Activated CD4-positive, alpha-beta T cell treated with anti-CD3 and anti-CD28 coated beads, Interleukin-2, amount 10 ng/mL, durations not matched to agents 7 days and 5 days (primary cell): Measurements from ENCODE around the gene CNIH3. TPM values are rescaled to one million over a fixed set of nuclear protein-coding genes. Genes with fewer than 3 reads are reported as not detected.
"Not testable (repeated sequence)": the region's sequence is repeated elsewhere in the genome, so short reads cannot be mapped to it uniquely, and the experiment has no call there.

Experiments used
- CTCF ChIA-PET: fragments of 350-600 bp; sonication (Branson Sonifier 250); formaldehyde crosslinking; loops from one replicate; lab custom pipeline; 2021; ENCODE audit warnings: antibody characterized with exemption; lab: Charles Lee
- POLR2A ChIA-PET: fragments of 350-600 bp; sonication (Branson Sonifier 250); formaldehyde crosslinking; loops from one replicate; lab custom pipeline; 2021; ENCODE audit warnings: antibody characterized with exemption; lab: Charles Lee
- DNase-seq: peaks from one replicate; pipeline ENCODE4 v3.0.0-alpha.2; 2020
- H3K27ac Mint-ChIP-seq: one replicate; pipeline ENCODE4 v1.8.0; 2021; ENCODE audit warnings: mild to moderate bottlenecking, moderate library complexity, mixed read lengths
- H3K27me3 Mint-ChIP-seq: one replicate; pipeline ENCODE4 v1.8.0; 2021; ENCODE audit warnings: mixed read lengths
- H3K36me3 Mint-ChIP-seq: one replicate; pipeline ENCODE4 v1.8.0; 2021; ENCODE audit warnings: low read depth, mixed read lengths
- H3K4me1 Mint-ChIP-seq: one replicate; pipeline ENCODE4 v1.8.0; 2021; ENCODE audit warnings: mixed read lengths
- H3K4me3 Mint-ChIP-seq: one replicate; pipeline ENCODE4 v1.8.0; 2021; ENCODE audit warnings: mild to moderate bottlenecking, moderate library complexity, mixed read lengths
- H3K9me3 Mint-ChIP-seq: one replicate; pipeline ENCODE4 v1.8.0; 2021; ENCODE audit warnings: mixed read lengths
- total RNA-seq, 2 experiments: library from RNA; stranded (reverse); gene quantifications; one replicate each; pipeline ENCODE4 v1.2.3, GENCODE V29; 2021

Gene CNIH3
- total RNA-seq, 2 experiments from 2014 or later: 1.7 to 2.1 TPM

DNA sequence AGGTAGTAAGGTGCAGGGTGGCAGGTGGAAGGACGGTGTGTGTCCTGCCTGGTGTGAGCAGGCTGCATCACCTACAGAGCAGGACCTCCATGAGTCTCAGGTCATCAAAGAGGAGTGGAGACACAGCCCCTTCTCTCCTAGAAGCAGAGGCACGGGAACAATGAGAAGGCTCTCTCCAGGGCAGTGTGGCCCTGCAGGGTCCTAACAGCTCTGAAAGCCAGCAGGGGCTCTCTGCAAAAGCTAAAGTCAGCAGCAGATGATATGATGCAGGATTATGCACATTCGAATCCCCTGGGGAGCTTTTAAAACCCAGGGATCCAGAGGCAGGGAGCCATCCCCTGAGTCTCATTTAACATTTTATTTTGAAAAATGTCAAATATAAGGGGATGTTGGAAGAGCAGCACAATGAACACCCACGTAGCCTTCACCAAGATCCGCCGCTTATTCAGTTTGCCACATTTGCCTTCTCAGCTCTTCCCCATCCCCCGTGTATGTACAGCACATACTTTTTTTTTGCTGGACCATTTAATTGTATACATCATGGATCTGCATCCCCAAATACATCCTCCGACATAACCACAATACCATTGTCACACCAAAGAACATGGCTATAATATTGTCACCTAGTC, 88.1 kb downstream of the CNIH3 start:
- DNase-seq: no peak
- ChIA-PET CTCF (interaction anchor here (0.7 kb wide), 1 partner anchor 15 kb away, joined by 3 read pairs; no protein-coding TSS in a partner anchor), POLR2A (no interaction called here)
- Mint-ChIP-seq H3K27ac (no peak overlapping the region), H3K36me3 (no peaks in the 10 kb centered on the region), H3K4me1 (no peaks in the 10 kb centered on the region), H3K27me3 (peaks cover 2% of the 10 kb centered on the region), H3K9me3 (no peaks in the 10 kb centered on the region), H3K4me3 (no peak overlapping the region)

DNA sequence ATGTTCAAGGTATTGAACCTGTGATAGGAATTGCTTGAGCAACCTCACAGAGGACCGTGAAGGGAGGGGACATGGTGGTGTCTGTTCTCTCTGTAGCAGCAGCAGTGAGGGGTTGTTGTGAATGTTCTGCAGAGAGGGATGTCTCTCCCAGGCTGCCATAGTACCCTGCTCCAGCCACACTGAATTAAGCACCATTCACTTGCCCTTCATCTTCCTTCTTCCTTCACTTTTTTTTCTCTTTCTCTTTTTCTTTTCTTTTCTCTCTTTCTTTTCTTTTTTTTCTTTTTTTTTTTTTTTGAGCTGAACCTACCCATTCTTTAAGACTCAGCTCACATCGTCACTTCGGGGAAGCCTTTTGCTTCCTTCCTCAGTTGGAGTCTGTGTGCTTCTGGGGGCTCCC, 89.5 kb downstream of the CNIH3 start:
- no peak for DNase-seq
- Mint-ChIP-seq H3K9me3 (no peaks in the 10 kb centered on the region), H3K4me3 (no peak overlapping the region), H3K27me3 (peaks cover 2% of the 10 kb centered on the region), H3K27ac (no peak overlapping the region), H3K4me1 (no peaks in the 10 kb centered on the region), H3K36me3 (no peaks in the 10 kb centered on the region)
- ChIA-PET CTCF (no interaction called here), POLR2A (no interaction called here)

DNA sequence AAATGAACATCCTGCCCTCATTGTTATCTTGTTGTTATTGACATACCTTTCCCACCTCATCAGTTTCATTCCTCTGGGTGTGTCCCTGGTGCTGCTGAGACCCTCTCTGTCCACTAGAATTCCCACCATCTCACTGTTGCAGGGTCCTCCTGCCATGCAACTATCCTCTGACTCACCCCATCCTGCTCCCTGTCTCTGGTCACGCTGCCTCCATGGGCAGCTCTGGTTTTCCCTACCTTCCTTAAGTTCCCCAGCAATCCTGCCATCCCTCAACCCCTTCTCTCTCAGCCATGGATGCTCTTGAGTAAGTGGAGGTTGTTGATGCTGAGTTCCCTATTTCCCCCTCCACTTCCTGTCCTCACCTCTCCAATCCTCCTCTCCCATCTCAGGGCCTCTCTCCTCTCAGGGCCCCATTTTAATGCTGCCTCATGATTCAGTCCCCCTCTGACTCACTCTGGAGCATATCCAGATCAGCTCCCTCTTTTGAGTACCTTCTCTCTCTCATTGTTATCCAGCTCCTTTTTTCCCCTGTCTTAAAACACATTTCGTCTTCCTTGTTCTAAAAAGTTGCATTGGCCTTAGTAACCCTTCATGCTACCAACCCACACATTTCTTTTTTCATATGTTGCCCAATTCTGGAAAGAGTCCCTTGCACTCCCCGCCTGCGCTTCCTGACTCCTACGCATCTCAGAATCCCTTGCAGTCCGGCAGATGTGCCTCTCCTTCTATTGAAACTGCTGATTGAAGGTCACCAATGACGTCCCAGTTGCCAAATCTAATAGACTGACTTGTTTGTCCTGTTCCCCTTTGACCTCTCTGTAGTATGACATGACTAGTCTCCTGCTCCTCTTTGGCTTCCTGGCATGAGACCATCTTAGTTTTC, 92.0 kb downstream of the CNIH3 start:
- Mint-ChIP-seq H3K27me3 (peaks cover 4% of the 10 kb centered on the region), H3K36me3 (no peaks in the 10 kb centered on the region), H3K27ac (no peak overlapping the region), H3K4me3 (no peak overlapping the region), H3K4me1 (no peaks in the 10 kb centered on the region), H3K9me3 (no peaks in the 10 kb centered on the region)
- ChIA-PET CTCF (no interaction called here), POLR2A (no interaction called here)
- no peak for DNase-seq

DNA sequence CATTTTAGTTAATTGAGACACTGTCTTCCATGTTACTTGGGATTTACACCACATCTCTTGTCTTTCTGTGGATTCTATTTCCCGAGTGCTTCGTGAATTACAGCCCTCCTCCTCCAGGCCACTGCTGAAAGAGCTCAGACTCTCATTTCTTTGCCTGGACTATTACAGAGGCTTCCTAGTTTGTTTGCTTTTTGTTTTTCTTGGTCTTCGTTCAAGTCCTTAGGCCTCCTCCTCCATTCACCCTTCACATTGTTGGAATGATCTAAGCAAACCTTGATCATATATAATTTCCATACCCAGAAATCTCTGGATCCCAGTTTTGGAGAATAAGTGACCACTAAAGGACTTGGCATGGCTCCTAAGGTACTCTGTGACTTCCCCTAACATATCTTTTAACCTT, 94.1 kb downstream of the CNIH3 start:
- no peak overlapping the region for H3K27ac Mint-ChIP-seq
- no peak for DNase-seq
- POLR2A ChIA-PET: no interaction called here
- no peak overlapping the region for H3K4me3 Mint-ChIP-seq
- peaks cover 2% of the 10 kb centered on the region for H3K27me3 Mint-ChIP-seq
- no peaks in the 10 kb centered on the region for H3K36me3 Mint-ChIP-seq
- H3K4me1 Mint-ChIP-seq: no peaks in the 10 kb centered on the region
- no peaks in the 10 kb centered on the region for H3K9me3 Mint-ChIP-seq
- CTCF ChIA-PET: no interaction called here

DNA sequence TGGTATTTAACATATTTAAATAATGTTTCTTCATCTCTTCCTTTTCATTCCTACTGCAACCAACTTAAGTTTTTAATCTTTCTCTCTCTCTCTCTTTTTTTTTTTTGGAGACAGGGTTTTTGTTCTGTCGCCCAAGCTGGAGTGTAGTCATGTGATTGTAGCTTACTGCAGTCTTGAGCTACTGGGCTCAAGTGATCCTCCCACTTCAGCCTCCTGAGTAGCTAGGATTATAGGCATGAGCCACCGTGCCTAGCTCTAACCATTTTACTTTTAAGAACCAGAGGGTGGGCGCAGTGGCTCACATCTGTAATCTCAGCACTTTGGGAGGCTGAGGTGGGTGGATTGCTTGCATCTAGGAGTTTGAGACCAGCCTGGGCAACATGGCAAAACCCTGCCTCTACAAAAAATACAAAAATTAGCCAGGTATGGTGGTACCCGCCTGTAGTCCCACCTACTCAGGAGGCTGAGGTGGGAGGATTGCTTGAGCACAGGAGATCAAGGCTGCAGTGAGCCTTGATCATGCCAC, 95.2 kb downstream of the CNIH3 start:
- H3K27ac Mint-ChIP-seq, DNase-seq, H3K4me3 Mint-ChIP-seq, H3K9me3 Mint-ChIP-seq, H3K36me3 Mint-ChIP-seq, H3K27me3 Mint-ChIP-seq, POLR2A ChIA-PET, H3K4me1 Mint-ChIP-seq: not testable (repeated sequence)
- CTCF ChIA-PET: interaction anchor here (0.6 kb wide), 1 partner anchor 239 kb away, joined by 3 read pairs; no protein-coding TSS in a partner anchor

DNA sequence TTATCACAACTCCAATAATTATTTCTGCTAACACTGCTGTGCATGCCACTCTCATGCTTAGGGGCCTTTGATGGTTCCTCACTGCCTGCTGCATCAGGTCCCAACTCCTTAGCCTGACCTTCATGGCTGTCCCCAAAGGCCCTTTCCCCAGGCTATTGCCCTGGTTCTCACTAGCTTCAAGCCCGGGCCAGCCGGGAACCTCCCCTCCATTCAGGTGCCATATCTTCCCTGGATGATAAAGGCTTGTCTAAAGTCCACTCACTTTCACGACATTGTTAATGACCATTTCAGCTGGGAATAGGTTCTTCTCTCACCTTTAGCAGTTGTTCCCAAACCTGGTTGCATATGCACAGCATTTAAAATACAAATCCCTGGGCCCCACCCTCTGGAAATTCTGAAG, 95.8 kb downstream of the CNIH3 start:
- DNase-seq: no peak
- Mint-ChIP-seq H3K27me3 (peaks cover 2% of the 10 kb centered on the region), H3K4me1 (no peaks in the 10 kb centered on the region), H3K36me3 (no peaks in the 10 kb centered on the region), H3K4me3 (no peak overlapping the region), H3K9me3 (no peaks in the 10 kb centered on the region), H3K27ac (no peak overlapping the region)
- ChIA-PET CTCF (no interaction called here), POLR2A (no interaction called here)

DNA sequence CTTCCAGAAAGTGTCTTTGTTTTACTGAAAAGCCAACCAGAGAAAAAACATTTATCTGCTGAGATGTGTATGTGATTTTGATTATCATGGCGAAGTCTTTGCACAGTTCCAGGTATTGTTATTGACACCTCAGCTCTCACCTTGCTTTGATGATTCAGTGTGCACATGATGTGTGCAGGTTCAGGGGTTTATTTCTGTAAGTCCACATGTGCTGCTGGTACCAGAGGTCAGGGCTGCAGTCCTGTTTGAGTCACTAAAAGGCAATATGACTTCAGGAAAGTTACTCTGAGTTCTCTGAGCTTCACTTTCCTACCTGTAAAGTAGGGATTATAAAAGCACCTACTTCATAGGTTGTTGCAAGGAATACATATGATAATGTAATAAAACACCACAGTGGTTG, 97.1 kb downstream of the CNIH3 start:
- Mint-ChIP-seq H3K4me3 (no peak overlapping the region), H3K27me3 (peaks cover 2% of the 10 kb centered on the region), H3K36me3 (no peaks in the 10 kb centered on the region), H3K4me1 (peaks cover 4% of the 10 kb centered on the region), H3K9me3 (no peaks in the 10 kb centered on the region), H3K27ac (no peak overlapping the region)
- POLR2A ChIA-PET: no interaction called here
- DNase-seq: no peak
- CTCF ChIA-PET: interaction anchor here (0.8 to 1.3 kb wide), 3 partner anchors 14 to 139 kb away, joined by 3 read pairs; no protein-coding TSS in a partner anchor

DNA sequence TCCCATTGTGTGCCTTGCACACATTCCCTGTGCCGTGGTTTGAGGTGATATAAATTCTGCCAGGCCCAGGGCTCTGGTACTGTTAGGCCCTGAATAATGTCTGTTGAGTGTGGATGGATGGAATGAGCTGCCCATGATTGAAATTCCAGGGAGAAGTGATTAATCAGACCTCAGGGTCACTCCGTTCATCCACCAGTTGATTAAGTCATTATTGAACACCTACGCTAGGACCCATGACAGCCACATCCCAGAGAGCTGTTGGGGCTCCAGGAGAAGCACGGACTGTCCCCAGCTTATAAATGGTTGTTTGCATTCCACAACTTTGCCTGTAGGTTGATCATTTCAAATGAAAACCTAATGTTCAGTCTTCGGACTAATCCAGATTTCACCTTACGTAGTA, 98.4 kb downstream of the CNIH3 start:
- Mint-ChIP-seq H3K4me3 (no peak overlapping the region), H3K27me3 (peaks cover 5% of the 10 kb centered on the region), H3K4me1 (peaks cover 15% of the 10 kb centered on the region), H3K9me3 (no peaks in the 10 kb centered on the region), H3K27ac (no peak overlapping the region), H3K36me3 (no peaks in the 10 kb centered on the region)
- ChIA-PET POLR2A (no interaction called here), CTCF (interaction anchor here (1.0 kb wide), 1 partner anchor 14 kb away, joined by 3 read pairs; no protein-coding TSS in a partner anchor)
- DNase-seq: no peak

DNA sequence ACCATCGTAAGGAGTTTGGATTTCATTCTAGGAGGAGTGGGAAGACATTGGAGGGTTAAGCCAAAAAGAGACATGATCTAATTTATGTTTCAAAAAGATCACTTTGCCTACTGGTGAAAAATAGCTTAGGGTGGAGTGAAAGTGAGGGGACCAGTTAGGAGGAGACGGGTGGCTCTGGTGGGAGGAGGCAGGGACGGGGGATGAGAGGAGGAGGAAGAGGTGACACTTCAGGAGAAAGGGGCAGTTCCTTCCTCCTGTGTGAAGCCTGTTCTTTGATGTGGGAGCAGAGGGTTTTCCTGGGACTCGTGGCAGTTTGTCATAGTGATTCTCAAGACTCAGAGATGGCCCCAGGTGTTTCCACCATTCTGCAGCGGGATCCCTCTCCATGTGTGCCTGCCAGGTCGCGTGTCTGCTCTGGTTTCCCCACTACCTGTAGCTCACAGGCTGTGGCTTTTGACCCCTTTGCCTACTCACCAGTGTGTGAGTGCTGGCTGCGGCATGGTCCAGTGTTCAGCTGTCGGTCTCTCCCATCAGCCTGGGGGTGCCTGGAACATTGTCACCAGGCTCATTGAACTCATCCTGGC, 102.4 kb downstream of the CNIH3 start:
- Mint-ChIP-seq H3K9me3 (no peaks in the 10 kb centered on the region), H3K27ac (no peak overlapping the region), H3K27me3 (peaks cover 10% of the 10 kb centered on the region), H3K36me3 (no peaks in the 10 kb centered on the region), H3K4me1 (peaks cover 15% of the 10 kb centered on the region), H3K4me3 (no peak overlapping the region)
- DNase-seq: no peak
- ChIA-PET POLR2A (no interaction called here), CTCF (interaction anchor here (1.0 kb wide), 1 partner anchor 130 kb away, joined by 3 read pairs; no protein-coding TSS in a partner anchor)

DNA sequence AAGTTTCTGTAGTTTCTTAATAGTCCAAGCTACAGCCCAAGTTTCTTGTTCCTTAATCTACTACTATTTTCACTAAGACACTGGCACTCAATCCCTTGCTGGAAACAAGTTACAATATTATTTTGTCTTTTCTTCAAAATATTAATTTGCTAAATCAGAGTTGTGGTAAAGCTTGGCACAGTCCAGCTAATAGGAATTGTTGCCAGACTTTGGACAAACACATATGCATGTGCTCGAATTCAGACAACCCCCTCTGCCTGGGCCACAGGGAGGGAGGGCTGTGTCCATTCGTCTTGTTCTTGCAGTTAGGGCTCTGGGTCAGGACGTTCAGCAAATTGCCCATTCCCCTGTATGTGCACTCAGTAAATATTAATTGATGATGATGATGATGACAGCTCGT, 103.6 kb downstream of the CNIH3 start:
- ChIA-PET CTCF (interaction anchor here (0.9 kb wide), 1 partner anchor 16 kb away, joined by 3 read pairs; no protein-coding TSS in a partner anchor), POLR2A (no interaction called here)

DNA sequence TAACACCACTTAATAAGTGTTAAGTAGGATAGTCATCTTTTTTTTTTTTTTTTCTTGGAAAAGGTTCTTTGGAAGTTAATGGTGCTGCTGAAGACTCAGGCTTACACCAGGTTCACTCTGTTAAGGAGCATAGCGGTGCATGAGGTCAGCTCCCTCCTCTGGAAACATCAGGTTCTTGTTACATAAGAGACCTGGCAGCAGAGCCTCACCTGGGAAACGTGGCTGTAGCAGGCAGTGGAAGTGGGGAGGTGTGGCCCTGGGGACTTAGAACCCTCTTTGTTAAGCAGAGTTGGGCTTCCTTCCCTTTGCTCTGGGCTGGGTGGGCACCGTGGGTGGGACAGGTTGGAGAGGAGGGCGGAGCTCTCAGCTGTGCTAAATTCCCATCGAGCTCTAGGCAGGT, 104.1 kb downstream of the CNIH3 start:
- no peaks in the 10 kb centered on the region for H3K36me3 Mint-ChIP-seq
- DNase-seq: no peak
- H3K4me3 Mint-ChIP-seq: no peak overlapping the region
- no peaks in the 10 kb centered on the region for H3K9me3 Mint-ChIP-seq
- H3K27ac Mint-ChIP-seq: no peak overlapping the region
- CTCF ChIA-PET: no interaction called here
- POLR2A ChIA-PET: no interaction called here
- H3K27me3 Mint-ChIP-seq: peaks cover 10% of the 10 kb centered on the region
- peaks cover 15% of the 10 kb centered on the region for H3K4me1 Mint-ChIP-seq

More for the DNA sequence above, 103.6 kb downstream of the CNIH3 start:
- Mint-ChIP-seq H3K4me3 (no peak overlapping the region), H3K4me1 (peaks cover 15% of the 10 kb centered on the region), H3K27me3 (peaks cover 10% of the 10 kb centered on the region), H3K36me3 (no peaks in the 10 kb centered on the region), H3K9me3 (no peaks in the 10 kb centered on the region), H3K27ac (no peak overlapping the region)
- no peak for DNase-seq

DNA sequence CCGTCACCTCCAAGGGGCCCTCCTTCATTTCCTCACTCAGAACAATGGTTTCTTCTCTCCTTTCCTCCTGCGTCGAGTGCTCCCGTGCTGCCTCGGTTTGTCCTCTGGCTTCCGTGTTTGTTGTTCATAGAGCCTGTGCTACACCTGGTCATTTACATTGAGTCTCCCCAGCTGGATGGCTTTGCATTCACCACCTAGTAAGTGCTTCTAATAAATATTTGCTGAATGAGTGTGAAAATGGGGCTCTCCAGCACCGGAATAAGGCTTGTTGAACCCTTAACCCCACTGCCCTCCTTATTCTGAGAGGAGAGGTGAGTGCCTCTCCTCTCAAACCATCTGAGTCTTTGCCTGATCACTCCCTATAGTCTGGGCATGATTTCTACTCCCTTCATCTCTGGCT, 104.9 kb downstream of the CNIH3 start:
- no peak overlapping the region for H3K27ac Mint-ChIP-seq
- H3K36me3 Mint-ChIP-seq: no peaks in the 10 kb centered on the region
- no peaks in the 10 kb centered on the region for H3K9me3 Mint-ChIP-seq
- no peak overlapping the region for H3K4me3 Mint-ChIP-seq
- ChIA-PET POLR2A (no interaction called here), CTCF (no interaction called here)
- H3K27me3 Mint-ChIP-seq: peaks cover 10% of the 10 kb centered on the region
- peaks cover 15% of the 10 kb centered on the region for H3K4me1 Mint-ChIP-seq
- DNase-seq: no peak

DNA sequence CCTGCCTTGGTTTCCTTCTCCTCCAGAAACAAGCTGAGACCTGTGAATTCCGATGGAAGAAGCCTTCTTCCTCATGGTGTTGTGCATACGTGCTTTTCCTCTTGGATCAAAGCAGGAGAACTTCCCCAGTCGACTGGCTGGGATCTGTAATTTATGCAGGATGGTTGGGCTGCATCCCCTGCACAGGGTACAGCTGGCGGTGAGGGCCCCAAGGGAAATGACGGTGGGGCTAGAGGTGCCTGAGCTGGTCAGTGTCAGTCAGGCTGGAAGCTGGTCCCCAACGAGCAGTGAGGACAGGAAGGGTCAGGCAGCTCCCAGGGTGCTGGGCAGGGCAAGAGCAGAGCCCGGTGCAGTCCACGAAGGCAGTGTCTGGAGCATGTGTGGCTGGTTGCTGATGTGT, 106.7 kb downstream of the CNIH3 start:
- no peaks in the 10 kb centered on the region for H3K9me3 Mint-ChIP-seq
- peaks cover 15% of the 10 kb centered on the region for H3K4me1 Mint-ChIP-seq
- no peak overlapping the region for H3K27ac Mint-ChIP-seq
- no peak overlapping the region for H3K4me3 Mint-ChIP-seq
- no peak for DNase-seq
- CTCF ChIA-PET: no interaction called here
- POLR2A ChIA-PET: no interaction called here
- no peaks in the 10 kb centered on the region for H3K36me3 Mint-ChIP-seq
- H3K27me3 Mint-ChIP-seq: peaks cover 10% of the 10 kb centered on the region
